Stimulated activated CD8-positive, alpha-beta memory T cell treated with anti-CD3 and anti-CD28 coated beads, Interleukin-12 subunit alpha, Interleukin-12 subunit beta, amount 100 ng/mL, for 1 hour (primary cell): ENCODE data around the gene HRAS.

ENCODE experiments used
- DNase-seq: peaks from one replicate; pipeline ENCODE4 v3.0.0-alpha.2; 2020; ENCODE audit warnings: low read depth

The HRAS gene

DNA sequence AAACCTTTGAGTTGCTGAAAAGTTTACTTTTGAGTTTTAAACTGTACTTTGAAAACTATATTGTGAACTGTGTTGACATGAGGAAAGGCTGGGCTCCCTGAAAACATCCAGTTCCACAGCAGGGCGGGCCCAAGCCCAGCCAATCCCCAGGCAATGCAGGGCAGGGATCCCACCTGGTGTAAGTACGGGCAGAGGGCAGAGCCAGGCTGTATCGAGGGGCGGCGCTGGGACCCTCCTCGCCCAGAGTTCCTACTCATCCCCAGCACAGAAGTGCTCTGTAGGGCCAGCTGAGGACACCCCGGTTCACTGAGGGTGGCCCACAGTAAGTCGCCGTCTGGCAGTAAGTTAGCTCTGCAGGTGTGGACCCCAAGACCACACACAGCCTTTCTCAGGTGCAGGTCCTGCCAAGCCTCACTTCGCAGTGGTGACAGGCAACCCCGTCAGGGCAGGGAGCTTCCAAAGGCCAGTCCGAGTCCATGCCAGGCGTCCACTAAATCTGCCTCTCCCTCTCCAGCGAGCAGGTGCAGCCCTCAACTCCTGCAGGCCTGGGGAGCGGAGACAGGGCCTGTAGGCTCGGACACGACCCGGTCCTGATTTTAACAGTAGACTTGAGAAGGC is 31.7 kb upstream of the HRAS start:
- no peak for DNase-seq

DNA sequence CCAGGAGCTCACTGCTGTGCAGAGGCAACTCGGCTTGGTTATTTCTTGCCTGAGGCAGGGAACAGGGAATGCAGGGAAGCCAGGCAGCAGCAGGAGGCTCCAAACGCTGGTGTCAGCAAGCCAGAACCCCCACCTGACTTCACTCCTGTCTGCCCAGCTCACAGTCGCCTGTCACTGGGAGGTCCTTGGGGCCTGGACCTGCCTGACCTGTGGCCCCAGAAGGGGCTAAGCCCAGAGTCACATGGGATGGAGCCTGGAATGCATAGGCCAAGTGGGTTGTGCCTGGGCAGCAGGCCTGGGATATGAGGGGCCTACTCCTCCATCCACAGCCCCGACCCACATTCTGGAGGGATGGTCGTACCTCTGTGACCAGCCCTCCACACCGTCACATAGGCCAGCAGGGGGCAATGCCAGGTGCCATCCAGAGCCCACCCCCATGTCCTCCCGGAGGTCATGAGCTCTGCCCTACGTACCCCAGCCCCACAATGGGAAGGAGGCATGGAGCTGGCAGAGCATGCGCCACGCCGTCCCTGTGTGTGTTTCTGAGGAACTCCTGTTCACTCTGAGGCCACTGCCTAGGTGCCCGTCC is 30.6 kb upstream of the HRAS start:
- DNase-seq = no peak

DNA sequence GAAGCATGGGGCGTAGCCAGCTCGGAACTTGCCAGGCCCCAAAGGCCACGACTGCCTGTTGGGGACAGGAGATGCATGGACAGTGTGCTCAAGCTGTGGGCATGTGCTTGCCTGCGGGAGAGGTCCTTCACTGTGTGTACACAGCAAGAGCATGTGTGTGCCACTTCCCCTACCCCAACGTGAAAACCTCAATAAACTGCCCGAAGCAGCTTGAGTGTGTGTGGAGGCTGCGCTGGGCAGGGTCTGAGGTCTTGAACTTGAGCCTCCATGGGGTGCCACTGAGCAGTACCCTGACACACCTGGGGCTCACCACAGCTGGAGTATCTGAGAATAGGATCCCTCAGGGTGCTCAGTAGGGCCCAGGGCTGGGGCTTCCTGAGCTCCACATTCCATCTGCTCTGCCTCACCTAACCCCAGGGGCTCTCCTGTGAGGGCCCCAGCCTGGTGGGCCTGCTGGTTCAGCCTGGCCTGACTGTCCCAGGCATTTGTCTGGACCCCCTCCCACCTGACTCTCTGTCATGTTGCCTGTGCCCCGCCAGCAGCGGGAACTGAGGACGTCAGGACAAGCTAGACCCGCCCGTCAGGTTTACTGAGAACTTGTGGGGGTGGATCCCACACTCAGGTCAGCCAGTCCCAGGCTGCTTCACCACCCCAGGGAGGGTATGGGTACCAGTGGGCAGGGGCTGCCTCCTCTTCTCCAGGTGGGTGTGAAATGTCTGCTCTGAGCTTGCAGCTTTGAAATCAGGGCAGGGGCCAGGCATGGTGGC is 28.6 kb upstream of the HRAS start:
- no peak for DNase-seq

DNA sequence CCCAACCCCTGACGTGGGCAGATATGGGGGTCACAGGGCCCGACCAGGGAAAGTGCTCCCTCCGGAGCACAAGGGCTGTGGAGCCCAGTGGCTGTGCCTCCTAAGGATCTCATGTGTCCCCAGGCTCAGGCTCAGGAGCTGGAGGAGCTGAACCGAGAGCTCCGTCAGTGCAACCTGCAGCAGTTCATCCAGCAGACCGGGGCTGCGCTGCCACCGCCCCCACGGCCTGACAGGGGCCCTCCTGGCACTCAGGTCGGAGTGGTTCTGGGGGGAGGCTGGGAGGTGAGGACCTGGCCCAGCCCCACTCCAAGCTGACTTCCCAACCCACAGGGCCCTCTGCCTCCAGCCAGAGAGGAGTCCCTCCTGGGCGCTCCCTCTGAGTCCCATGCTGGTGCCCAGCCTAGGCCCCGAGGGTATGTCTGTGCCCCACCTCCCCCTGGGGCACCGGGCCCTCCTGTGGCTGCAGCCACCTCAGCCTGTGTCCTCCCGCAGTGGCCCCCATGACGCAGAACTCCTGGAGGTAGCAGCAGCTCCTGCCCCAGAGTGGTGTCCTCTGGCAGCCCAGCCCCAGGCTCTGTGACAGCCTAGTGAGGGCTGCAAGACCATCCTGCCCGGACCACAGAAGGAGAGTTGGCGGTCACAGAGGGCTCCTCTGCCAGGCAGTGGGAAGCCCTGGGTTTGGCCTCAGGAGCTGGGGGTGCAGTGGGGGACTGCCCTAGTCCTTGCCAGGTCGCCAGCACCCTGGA is 27.9 kb upstream of the HRAS start:
- no peak for DNase-seq

DNA sequence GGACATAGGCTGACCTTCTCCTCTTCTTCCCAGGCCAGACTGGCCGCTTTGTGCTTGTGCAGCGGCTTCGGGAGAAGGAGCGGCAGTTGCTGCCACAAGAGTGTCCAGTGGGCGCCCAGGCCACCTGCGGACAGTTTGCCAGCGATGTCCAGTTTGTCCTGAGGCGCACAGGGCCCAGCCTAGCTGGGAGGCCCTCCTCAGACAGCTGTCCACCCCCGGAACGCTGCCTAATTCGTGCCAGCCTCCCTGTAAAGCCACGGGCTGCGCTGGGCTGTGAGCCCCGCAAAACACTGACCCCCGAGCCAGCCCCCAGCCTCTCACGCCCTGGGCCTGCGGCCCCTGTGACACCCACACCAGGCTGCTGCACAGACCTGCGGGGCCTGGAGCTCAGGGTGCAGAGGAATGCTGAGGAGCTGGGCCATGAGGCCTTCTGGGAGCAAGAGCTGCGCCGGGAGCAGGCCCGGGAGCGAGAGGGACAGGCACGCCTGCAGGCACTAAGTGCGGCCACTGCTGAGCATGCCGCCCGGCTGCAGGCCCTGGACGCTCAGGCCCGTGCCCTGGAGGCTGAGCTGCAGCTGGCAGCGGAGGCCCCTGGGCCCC is 26.8 kb upstream of the HRAS start:
- no peak for DNase-seq

DNA sequence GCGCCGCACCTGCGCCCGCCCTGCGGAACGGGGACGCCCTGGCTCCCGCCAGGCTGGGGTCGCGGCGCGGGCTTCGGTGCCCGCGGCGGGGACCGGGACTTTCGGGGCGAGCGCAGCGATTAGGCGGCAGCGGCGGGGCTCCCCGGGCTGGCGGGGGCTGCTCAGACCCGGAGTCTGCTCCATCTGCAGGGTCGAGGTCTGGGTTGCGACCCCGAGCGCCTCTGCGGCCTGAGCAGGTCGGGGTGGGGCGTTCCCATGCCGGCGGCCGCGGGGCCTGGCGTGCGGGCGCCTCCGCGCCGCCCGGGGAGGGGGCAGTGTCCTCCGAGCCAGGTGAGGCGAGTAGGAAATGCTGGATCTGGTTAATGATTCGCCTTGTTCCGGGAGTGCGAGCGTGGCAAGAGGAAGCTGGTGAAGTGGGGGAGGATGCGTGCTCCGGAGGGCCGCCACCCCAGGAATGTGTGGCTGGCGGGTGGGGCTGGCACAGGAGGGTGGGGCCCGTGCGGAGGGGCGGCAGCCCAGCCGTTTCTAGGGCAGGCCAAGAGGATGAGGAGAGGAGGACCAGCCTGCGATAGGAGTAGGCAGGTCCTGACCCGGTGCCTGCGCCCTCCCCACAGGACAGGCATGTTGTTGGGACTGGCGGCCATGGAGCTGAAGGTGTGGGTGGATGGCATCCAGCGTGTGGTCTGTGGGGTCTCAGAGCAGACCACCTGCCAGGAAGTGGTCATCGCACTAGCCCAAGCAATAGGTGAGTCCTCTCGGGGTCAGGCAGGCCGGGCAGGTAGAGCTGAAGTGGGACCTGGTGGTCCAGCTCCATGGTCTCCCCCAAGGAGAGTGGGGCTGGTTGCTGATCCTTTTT is 26.0 kb upstream of the HRAS start:
- no peak for DNase-seq

DNA sequence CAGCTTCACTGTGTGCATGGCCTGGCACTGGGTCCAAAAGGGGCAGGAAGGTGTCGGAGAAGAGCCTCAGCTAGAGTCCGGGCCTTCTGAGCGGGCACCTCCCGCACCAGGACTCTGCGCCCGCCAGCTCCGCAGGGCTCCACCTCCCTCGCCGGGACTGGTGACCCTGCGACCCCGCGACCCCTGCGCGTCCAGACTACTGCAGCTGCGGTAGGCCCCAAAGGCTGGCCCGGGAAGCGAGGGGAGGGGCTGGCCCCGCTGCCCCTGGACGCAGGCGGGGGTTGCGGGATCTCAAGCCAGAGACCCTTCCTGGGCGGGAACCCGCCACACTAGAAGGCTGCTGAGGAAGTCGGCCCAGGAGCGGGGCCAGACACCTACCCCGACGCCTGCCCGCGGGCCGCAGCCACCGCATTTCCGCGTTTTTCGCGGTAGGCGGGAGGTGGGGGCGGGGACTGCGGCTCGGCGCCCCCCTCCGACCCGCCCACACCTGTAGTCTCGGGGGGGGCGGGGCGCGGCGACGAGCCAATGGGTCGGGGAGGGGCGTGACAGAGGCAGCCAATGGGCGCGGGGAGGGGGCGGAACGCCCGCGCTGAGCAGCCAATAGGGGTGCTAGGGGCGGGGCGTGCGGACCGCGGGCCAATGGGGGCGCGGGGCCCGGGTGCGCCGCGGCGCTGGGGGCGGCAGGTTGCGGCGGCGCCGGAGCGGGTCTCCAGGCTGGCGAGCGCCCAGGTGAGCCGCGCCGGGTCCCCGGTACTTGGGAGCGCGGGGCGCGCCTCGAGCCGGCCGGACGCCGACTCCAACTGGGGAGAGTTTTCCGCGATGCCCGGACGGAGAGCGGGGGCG is 25.1 kb upstream of the HRAS start, which contains the start of the genes LMNTD2 and RASSF7:
TSS of gene LMNTD2 (minus strand) at position 434 of the 843 bp plus-strand sequence. CDS start at position 412, 22 bp downstream.
TSS of gene RASSF7 (plus strand) at position 666 of the 843 bp plus-strand sequence. CDS start 799 bp downstream, outside the sequence.
- peak; percentile 91 for DNase-seq

DNA sequence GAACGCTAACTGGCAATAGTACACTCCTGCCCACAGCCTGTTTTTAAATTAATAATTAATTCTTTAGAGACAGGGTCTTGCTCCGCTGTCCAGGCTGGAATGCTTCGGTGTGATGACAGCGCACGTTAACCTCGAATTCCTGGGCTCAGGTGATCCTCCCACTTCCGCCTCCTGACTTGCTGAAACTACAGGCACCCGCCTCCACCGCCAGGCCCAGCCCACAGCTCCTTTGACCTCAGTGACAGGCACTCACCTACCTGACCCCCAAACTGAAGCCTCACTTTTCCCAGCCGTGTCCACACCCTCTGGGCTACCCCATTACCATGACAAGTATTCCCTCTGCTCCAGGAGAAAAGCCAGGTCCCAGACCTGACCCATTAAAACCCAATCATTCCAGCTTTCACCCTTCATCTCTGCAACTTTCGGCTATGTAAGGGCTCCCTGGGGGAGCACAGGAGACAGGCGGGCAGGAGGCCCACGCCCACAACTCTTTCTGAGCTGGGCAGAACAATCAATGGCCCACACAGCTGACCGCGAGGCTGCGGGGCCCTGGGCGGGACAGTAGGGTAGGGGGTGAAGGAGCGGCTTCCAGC is 24.4 kb upstream of the HRAS start:
- no peak for DNase-seq

DNA sequence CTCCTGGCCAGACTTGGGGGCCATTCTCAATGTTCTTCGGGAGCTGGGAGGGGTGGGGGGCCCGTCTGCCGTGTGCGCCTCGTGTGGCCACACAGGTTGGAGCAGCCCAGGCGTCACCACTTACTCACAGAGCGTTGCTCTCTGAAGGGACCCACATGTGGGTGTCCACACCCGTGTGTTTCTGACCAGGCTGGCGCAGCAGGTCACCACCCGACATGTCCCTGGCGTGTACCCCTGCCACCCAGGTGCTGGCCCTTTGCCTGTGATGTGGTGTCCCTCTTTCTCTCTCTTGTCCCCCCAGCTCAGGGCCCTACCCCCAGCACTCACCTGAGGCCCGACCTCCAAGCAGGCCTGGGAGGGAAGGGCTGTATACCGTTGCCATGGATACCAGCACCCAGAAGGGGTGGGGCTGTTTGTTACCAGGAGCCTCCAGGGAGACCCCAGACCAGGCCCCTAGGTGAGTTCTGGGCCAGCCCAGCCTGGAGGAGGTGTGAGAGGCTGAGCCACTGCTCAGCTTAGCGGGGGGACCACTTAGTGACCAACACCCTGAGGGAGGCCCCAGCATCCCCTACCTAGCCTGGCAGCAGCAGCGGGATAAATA is 23.7 kb upstream of the HRAS start:
- no peak for DNase-seq

DNA sequence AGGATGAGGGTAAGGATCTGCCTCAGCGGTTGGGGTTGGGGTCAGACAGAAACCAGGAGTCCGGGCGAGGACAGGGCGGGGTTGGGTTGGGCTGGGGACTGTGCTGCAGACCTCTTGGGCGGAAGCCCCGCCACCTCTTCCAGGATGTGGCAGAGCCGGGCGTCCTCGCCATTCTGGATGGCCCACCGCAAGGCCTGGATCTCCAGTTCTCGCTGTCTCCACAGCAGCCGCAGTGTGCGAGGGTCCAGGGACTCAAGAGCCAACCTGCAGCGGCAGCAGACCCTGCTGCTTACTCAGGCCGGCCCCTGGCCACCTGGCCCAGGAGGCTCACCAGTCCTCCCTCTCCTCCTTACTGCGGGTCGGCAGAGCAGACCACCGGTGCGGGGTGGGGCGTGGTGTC is 23.1 kb upstream of the HRAS start:
- no peak for DNase-seq

DNA sequence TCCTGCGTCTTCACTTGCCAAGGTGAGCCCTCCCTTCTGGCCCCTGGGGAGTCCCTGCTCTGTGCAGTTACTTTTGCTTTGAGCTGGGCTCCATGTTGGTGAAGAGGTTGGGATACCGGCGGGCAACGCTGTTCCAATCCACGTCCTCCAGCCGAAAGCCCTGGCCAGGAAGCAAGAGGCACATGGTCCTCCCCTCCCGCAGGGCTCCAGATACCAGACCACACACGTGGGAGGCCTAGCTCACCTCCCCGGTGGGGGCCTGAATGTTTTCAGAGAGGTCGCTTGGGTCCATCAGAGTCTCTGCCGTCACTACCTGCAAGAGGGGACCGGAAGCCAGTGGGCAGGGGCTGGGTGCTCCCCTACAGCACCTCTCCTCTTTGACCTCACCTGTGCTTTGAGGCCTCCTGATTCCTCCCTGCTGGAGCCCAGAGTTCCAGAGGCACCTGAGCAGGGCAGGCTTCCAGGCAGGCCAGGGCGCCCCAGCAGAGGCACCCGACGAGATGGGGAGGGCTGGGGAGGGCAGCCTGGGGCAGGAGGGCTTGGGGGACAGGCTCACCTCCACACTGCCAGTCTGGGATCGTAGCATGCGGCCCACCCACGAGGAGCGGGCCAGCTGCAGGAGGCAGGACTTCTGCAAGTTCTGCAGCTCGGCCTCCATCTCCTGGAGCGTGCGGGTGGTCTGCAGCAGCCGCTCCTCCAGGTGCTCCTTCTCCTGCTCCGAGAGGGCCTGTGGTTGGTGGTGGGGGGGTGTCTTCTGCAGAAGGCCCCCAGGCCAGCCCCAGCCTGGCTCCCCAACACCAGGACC is 22.2 kb upstream of the HRAS start:
- DNase-seq = no peak

DNA sequence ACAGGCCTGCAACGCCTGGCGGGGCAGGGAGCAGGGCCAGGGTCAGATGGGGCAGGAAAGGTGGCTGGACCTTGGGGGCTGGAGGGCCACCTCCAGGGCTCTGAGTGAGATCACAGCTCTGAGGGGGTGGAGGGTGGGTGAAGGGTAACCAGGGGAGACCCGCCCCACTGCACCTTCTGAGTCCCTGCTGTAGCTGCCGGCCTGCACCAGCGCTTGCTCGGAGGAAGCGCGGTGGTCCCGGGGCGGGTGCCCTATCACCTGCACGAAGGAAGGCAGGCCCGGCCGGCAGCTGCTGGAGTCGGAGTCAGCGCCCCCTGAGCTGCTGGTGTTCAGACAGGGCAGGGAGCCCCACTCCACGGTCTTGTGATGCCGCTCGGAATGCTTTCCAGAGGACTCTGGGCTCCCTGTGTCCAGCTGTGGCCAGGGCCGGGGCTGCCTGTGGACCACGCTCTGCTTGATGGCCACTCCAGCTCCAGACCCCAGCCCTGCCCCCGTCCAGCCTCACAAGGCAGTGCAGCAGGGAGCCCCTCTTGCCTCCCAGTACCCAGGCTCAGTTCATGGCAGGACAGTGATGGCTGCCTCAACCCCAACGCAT is 21.4 kb upstream of the HRAS start:
- no peak for DNase-seq

DNA sequence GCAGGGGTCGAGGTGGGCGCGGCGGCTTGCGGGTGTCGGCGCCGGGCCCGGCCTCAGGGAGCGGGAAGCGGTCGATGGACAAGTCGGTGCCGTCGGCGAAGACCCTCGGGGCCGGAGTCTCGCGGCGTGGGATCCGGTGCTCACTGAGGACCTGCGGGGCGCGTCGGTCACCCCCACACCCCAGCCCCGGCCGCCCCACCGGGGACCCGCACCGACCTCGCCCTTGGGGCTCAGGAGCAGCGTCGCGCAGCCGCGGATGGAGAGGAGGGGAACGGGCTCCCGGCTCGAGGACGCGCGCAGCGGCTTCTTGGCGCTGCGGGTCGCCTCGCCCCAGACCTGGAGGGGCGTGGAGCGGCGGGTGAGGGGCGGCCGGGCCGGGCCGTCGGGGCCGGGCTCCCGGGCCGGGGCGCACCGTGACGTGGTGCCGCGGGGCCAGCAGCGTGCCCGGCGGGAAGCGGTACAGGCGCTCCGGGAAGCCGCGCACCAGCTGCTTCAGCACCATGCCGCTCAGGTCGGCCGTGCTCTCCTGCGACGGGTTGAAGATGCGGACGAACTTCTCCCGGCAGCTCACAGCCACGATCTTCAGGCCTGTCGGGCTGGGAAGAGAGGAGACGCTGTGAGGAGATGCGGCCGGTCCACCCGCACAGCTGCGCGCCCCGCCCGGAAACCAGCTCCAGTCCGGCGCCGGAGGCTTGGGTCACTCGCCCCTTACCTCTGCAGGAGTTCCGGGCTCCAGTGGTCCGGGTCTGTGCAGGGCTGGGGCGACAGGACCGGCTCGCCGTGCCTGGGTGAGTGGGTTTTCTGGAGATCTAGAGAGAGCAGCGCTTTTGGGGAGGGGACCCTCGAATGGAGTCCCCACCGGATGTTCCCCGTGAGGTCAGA is 20.6 kb upstream of the HRAS start:
- DNase-seq = no peak

DNA sequence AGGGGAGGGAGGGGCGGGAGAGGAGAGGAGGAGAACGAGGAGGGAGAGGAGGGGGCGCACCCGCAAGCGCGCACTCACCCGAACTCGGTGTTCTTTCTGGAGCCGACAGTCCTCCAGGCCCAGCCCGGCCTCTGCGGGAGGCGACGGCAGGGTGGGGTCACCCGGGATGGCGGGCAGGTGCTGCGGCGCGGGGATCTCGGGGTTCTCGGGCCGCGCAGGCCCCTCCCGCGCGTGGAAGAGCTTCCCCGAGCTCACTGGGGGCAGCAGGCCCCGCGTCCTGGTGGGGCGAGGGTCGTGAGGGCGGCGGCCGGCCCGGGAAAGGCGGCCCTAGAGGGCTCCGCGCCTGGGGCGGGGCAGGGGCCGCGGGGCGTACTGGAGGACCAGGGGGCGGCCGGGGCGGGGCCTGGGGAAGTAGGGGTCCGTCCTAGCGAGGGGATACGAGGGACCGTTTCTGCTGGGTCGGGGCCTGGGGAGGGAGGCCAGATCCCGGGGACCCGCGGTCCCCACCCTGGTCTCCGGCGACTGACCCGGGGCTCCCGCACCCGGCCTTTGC is 19.9 kb upstream of the HRAS start:
- DNase-seq = no peak

DNA sequence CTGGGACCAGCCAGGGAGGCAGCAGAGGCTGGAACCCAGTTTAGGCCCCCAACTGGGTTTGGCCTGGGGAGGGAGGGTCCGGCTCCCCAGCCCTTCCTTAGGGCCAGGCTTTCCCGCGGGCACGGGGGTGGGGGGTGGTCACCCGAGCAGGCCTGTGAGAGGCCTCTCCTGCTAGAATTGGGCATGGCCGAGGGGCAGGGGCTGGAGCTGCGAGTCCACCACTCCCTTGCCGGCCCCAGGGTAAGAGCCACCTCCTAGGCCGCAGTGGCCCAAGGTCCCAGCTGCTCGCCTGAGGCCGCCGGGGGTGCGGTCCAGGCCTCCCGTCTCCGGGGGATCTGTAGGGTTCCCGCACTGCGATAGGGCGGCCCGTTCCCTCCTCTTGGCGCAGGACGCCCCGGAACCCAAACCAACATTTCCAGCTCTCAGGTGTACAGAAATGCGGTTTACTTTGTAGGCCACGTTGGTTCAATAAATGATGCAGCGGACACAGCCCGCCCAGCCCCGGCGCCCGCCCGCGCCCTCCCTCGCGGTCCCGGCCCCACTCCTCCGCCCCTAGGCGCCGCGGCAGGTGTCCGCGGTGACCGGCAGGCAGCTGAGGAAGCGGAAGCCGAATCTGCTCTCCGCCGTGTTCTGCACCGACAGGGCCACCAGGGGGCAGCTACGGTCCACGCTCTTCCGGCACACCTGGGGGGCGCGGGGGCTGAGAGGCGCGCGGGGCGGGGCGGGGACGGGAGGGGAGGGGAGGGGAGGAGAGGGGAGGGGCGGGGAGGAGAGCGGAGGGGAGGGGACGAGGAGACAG is 19.3 kb upstream of the HRAS start:
- DNase-seq = peak; percentile 57

DNA sequence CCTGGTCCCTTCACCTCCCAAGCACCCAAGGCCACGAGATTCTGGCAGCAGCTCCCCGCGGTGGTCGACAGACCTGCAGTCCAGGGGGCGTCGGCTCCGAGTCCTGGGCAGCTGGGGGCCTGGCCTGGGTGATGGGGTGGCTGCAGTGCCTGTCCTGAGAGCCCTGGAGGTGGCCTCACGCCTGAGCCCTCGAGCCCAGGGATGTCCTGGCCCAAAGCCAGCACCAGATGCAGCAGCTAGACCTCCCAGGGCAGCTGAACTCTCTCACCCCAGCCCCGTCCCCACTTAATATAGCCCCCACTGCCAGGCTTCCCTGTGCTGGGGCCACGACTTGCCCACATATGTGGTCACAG is 18.6 kb upstream of the HRAS start:
- no peak for DNase-seq
